GM12874 (cell line): ENCODE measurements around the gene MT1X.

ENCODE experiments used
- CTCF ChIP-seq: IDR thresholded peaks from 2 replicates; pipeline ENCODE4 v1.5.1; 2011; ENCODE audit warnings: low read depth, mild to moderate bottlenecking, control low read depth, low read length, moderate library complexity; ENCODE audit not compliant: insufficient read depth

MT1X gene

GRCh38 chr16:56728980-56729734 lies 46.9 kb downstream of the MT1X start:
- no peak for TF ChIP-seq CTCF

- no peak for TF ChIP-seq CTCF
These were observed 47.7 kb downstream of the MT1X start, which contains the start of gene NUP93 for GRCh38 chr16:56729735-56730662. Gene NUP93, plus strand, starts transcription at chr16:56730129. Its CDS starts 18,119 bp downstream, at chr16:56748248.

GRCh38 chr16:56732366-56732765 lies 50.1 kb downstream of the MT1X start:
- no peak for TF ChIP-seq CTCF

- TF ChIP-seq CTCF, result no peak
These were observed 50.6 kb downstream of the MT1X start for GRCh38 chr16:56732832-56733231.
